IMR-90 (cell line): ENCODE measurements around the gene UBE2C. TPM values are rescaled to one million over a fixed set of nuclear protein-coding genes. Genes with fewer than 3 reads are reported as not detected.

Experiments
- ATAC-seq: fragments of 200-7000 bp; cut with Tn5 transposase; 2 replicates; pipeline ENCODE4 v1.9.1; 2020; ENCODE audit warnings: low read depth, mild to moderate bottlenecking, moderate library complexity
- BruUV-seq: library from RNA; stranded (reverse); fragments of 400-500 nt; replicated peaks from 2 replicates; lab custom pipeline; 2021; lab: Mats Ljungman, UMichigan
- CTCF ChIA-PET: fragments of 300-600 bp; formaldehyde crosslinking; extraction: SDS; loops from one replicate; lab custom pipeline; 2021; ENCODE audit warnings: antibody characterized with exemption; lab: Yijun Ruan, JAX
- POLR2A ChIA-PET: fragments of 300-600 bp; sonication (Branson Sonifier 250); formaldehyde crosslinking; loops from one replicate; lab custom pipeline; 2022; ENCODE audit warnings: antibody characterized with exemption; ENCODE audit not compliant: unreplicated experiment; lab: Charles Lee
- DNase-seq: peaks from one replicate; pipeline ENCODE4 v3.0.0; 2013
- H2AFZ ChIP-seq: replicated peaks from 2 replicates; pipeline ENCODE3; 2013; ENCODE audit warnings: low read length, mild to moderate bottlenecking; ENCODE audit not compliant: poor library complexity
- H2AK5ac ChIP-seq: 2 replicates; pipeline ENCODE4 v1.6.1; 2013; ENCODE audit warnings: low read depth, low read length, inconsistent platforms
- H2AK9ac ChIP-seq: replicated peaks from 2 replicates; pipeline ENCODE3; 2013; ENCODE audit warnings: mild to moderate bottlenecking, low read depth, low read length, moderate library complexity; ENCODE audit not compliant: poor library complexity
- H2BK120ac ChIP-seq: 2 replicates; pipeline ENCODE4 v1.6.1; 2013; ENCODE audit warnings: low read depth, low read length, inconsistent platforms
- H2BK15ac ChIP-seq: 3 replicates; pipeline ENCODE4 v1.6.1; 2013; ENCODE audit warnings: low read depth, low read length, inconsistent platforms
- H2BK20ac ChIP-seq: 2 replicates; pipeline ENCODE4 v1.6.1; 2013; ENCODE audit warnings: low read depth, mild to moderate bottlenecking, inconsistent platforms, low read length, moderate library complexity
- H2BK5ac ChIP-seq: 2 replicates; pipeline ENCODE4 v1.6.1; 2013; ENCODE audit warnings: mild to moderate bottlenecking, low read depth, low read length, inconsistent platforms; ENCODE audit not compliant: poor library complexity, severe bottlenecking
- H3K14ac ChIP-seq: replicated peaks from 2 replicates; pipeline ENCODE4 v1.6.1; 2013; ENCODE audit warnings: low read depth, low read length, inconsistent platforms
- H3K18ac ChIP-seq: 2 replicates; pipeline ENCODE4 v1.6.1; 2013; ENCODE audit warnings: low read depth, low read length, control low read depth
- H3K23ac ChIP-seq: 2 replicates; pipeline ENCODE4 v1.6.1; 2013; ENCODE audit warnings: low read depth, low read length, inconsistent platforms
- H3K27ac ChIP-seq: 2 replicates; pipeline ENCODE4 v1.5.1; 2013; ENCODE audit warnings: mild to moderate bottlenecking, control low read depth, low read length; ENCODE audit not compliant: insufficient read depth
- H3K27me3 ChIP-seq: 2 replicates; pipeline ENCODE4 v1.6.1; 2013; ENCODE audit warnings: low read length; ENCODE audit not compliant: control insufficient read depth, insufficient read depth
- H3K36me3 ChIP-seq: 2 replicates; pipeline ENCODE4 v1.6.1; 2013; ENCODE audit warnings: low read length, mixed read lengths; ENCODE audit not compliant: control insufficient read depth, insufficient read depth
- H3K4ac ChIP-seq: 2 replicates; pipeline ENCODE4 v1.6.1; 2013; ENCODE audit warnings: low read depth, low read length, inconsistent platforms
- H3K4me1 ChIP-seq: 2 replicates; pipeline ENCODE4 v1.6.1; 2013; ENCODE audit warnings: low read length, mixed read lengths; ENCODE audit not compliant: control insufficient read depth, insufficient read depth
- H3K4me2 ChIP-seq: 2 replicates; pipeline ENCODE4 v1.6.1; 2013; ENCODE audit warnings: low read depth, mild to moderate bottlenecking, control low read depth, low read length, moderate library complexity
- H3K4me3 ChIP-seq: 2 replicates; pipeline ENCODE4 v1.5.1; 2013; ENCODE audit warnings: low read depth, mild to moderate bottlenecking, control low read depth, low read length, moderate library complexity; ENCODE audit not compliant: insufficient read depth
- H3K56ac ChIP-seq: 2 replicates; pipeline ENCODE4 v1.6.1; 2013; ENCODE audit warnings: low read length, inconsistent platforms; ENCODE audit not compliant: insufficient read depth; ENCODE audit errors: extremely low read depth
- H3K79me1 ChIP-seq, 2 experiments: 2 replicates each; pipeline ENCODE4 v1.6.1; 2013; ENCODE audit warnings: low read length in 2 of 2, inconsistent platforms in 1 of 2, low read depth in 1 of 2
- H3K9ac ChIP-seq: 2 replicates; pipeline ENCODE4 v1.6.1; 2013; ENCODE audit warnings: low read depth, low read length, control low read depth
- H3K9me1 ChIP-seq: 2 replicates; pipeline ENCODE4 v1.6.1; 2013; ENCODE audit warnings: low read length, inconsistent platforms; ENCODE audit not compliant: insufficient read depth
- H3K9me3 ChIP-seq: 2 replicates; pipeline ENCODE4 v1.6.1; 2013; ENCODE audit warnings: low read length; ENCODE audit not compliant: control insufficient read depth, insufficient read depth
- H4K20me1 ChIP-seq: 2 replicates; pipeline ENCODE4 v1.6.1; 2013; ENCODE audit warnings: low read length, inconsistent platforms; ENCODE audit not compliant: insufficient read depth
- H4K5ac ChIP-seq: 2 replicates; pipeline ENCODE4 v1.6.1; 2013; ENCODE audit warnings: mild to moderate bottlenecking, low read depth, low read length, control low read depth
- H4K8ac ChIP-seq, 2 experiments: 2 replicates each; pipeline ENCODE4 v1.6.1; 2013; ENCODE audit warnings: low read depth in 2 of 2, low read length in 2 of 2, control low read depth in 1 of 2, inconsistent platforms in 1 of 2
- H4K91ac ChIP-seq: 2 replicates; pipeline ENCODE4 v1.6.1; 2013; ENCODE audit warnings: low read depth, low read length, inconsistent platforms; ENCODE audit not compliant: insufficient read depth
- CEBPB ChIP-seq: IDR thresholded peaks from 2 replicates; pipeline ENCODE4 v1.6.1; 2012; ENCODE audit warnings: low read depth, low read length, improper control_type of control experiment
- POLR2A ChIP-seq: IDR thresholded peaks from 2 replicates; pipeline ENCODE4 v1.6.1; 2012; ENCODE audit warnings: mild to moderate bottlenecking, low read depth, low read length
- WGBS, 2 experiments: methylation state at CpG; one replicate each; pipeline versions ENCODE4 v1.1.5 to v1.1.7; 2013; ENCODE audit warnings: missing lambda C conversion rate in 2 of 2; ENCODE audit not compliant: insufficient read length in 1 of 2; ENCODE audit errors: extremely low coverage in 2 of 2; 5-methylcytosine and 5-hydroxymethylcytosine counted together
- dilution Hi-C: fragments of 300-500 bp; cut with HindIII; formaldehyde crosslinking; loops from one replicate; pipeline ENCODE4 v1.14.3; 2018; ENCODE audit warnings: low sequenced_read_pairs; ENCODE audit not compliant: unreplicated experiment
- in situ Hi-C: fragments of 300-500 bp; cut with MboI; formaldehyde crosslinking; loops from 3 replicates; pipeline ENCODE4 v1.14.3; 2019; ENCODE audit warnings: low sequenced_read_pairs, inconsistent platforms, mixed read lengths
- intact Hi-C: fragments of 100-400 bp; cut with micrococcal nuclease; formaldehyde crosslinking; loops from 2 replicates; pipeline ENCODE4 v1.10.0; 2022
- polyA plus RNA-seq, 3 experiments: library from polyadenylated mRNA; depleted of rRNA; stranded (reverse); fragments of >200 nt; gene quantifications; 2 replicates each; pipeline ENCODE4 v1.2.3, GENCODE V29; 2012; ENCODE audit warnings: low replicate concordance in 1 of 3
- total RNA-seq: library from RNA; depleted of rRNA; stranded (reverse); fragments of >200 nt; gene quantifications from 2 replicates; pipeline ENCODE4 v1.2.3, GENCODE V29; 2012

Gene UBE2C
- total and polyA plus RNA-seq, 2 of the 4 experiments (the other 2 are of a cell fraction): 43.4 to 120 TPM

DNA sequence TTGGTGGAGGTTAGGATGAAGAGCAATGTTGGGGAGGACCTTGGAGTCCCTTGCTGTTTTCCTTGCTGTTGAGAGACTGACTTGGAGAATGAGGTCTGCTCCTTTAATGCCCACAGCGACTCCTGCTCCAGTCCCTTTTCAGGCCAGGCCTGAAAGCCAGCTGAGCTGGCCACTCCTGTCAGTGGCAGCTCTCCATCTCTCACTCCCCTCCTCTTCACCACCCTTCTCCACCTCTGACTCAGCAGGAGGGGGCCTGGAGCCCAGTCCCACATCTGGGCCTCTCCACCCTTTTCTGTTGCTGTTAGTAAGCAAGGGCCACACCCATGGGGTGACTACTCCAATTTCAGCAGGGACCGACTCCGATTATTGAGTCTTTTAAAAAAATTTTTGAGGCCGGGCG lies 23.4 kb downstream of the UBE2C start:
- Histone ChIP-seq H4K91ac (no peak overlapping the region), H3K4me2 (peak overlapping the region; percentile 98), H2BK5ac (no peak overlapping the region), H3K4me3 (no peak overlapping the region), H3K79me1 (peaks cover 15 to 27% of the 10 kb centered on the region in 2 experiments), H3K27ac (no peak overlapping the region), H3K4me1 (peaks cover 18% of the 10 kb centered on the region), H3K23ac (peak overlapping the region; percentile 10; the same call in 1 of the 2 replicates), H3K36me3 (peaks cover 18% of the 10 kb centered on the region), H3K56ac (no peak overlapping the region), H2BK15ac (no peak overlapping the region), H3K14ac (peak overlapping the region; percentile 1; the same call in 1 of the 2 replicates), H3K9me3 (no peaks in the 10 kb centered on the region), H4K5ac (no peak overlapping the region), H2BK20ac (no peak overlapping the region), H3K9ac (peak overlapping the region; percentile 37; the same call in 1 of the 2 replicates), H2AK5ac (no peak overlapping the region), H3K27me3 (no peaks in the 10 kb centered on the region), H3K18ac (no peak overlapping the region), H3K4ac (no peak overlapping the region), H2AK9ac (peak overlapping the region; percentile 23), H2BK120ac (no peak overlapping the region), H2AFZ (peak overlapping the region; percentile 52), H4K8ac (peak overlapping the region in 1 of 2 experiments; percentile 8; a peak in 1 of 4 replicates), H3K9me1 (peaks cover 17% of the 10 kb centered on the region), H4K20me1 (no peaks in the 10 kb centered on the region)
- dilution Hi-C loops (no loop called here), intact Hi-C loops (loop anchor here (10.0 kb wide), 1 partner anchor 99 kb away; the partner anchor contains the start of gene PCIF1), in situ Hi-C loops (no loop called here)
- ChIA-PET CTCF (interaction anchor here (1.7 kb wide), 1 partner anchor 134 kb away, joined by 3 read pairs; no protein-coding TSS in a partner anchor), POLR2A (no interaction called here)
- ATAC-seq: no peak
- 90% methylated on average over 2 of the region's 5 CpGs; no CpG with 5 or more reads in 1 of the 2 experiments for WGBS, 2 experiments
- peak; percentile 47 for DNase-seq
- TF ChIP-seq POLR2A (no peak), CEBPB (no peak)
- no TSS peak for BruUV-seq
